GM12801 (cell line): ENCODE data around the gene AKAP6.

Source experiments
- TF ChIP-seq, protein P1 (sequence below): IDR thresholded peaks from one replicate; pipeline ENCODE4 v1.5.1; 2011; ENCODE audit warnings: control low read depth; ENCODE audit not compliant: insufficient read length; ENCODE audit errors: extremely low read depth

Gene AKAP6

DNA sequence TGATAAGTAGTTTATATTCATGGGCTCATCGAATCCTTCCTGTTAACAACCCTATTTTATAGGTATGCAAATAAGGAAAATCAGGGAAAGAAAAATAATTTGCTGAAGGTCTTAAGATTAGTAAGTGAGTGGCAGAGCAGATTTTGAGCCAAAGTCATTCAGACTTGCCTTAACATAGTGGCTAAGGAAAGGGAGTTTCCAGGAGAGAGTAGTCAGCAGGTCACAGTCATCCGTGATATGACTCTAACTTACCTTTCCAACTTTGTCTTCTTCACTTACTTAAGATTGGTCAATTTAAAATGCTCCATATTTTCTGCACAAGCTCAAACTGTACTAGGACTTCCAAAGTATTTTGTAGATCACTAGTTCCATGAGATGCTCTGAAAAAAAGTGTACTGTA is 46.6 kb downstream of the AKAP6 start:
- TF ChIP-seq, protein P1, sequence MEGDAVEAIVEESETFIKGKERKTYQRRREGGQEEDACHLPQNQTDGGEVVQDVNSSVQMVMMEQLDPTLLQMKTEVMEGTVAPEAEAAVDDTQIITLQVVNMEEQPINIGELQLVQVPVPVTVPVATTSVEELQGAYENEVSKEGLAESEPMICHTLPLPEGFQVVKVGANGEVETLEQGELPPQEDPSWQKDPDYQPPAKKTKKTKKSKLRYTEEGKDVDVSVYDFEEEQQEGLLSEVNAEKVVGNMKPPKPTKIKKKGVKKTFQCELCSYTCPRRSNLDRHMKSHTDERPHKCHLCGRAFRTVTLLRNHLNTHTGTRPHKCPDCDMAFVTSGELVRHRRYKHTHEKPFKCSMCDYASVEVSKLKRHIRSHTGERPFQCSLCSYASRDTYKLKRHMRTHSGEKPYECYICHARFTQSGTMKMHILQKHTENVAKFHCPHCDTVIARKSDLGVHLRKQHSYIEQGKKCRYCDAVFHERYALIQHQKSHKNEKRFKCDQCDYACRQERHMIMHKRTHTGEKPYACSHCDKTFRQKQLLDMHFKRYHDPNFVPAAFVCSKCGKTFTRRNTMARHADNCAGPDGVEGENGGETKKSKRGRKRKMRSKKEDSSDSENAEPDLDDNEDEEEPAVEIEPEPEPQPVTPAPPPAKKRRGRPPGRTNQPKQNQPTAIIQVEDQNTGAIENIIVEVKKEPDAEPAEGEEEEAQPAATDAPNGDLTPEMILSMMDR, result no peak

DNA sequence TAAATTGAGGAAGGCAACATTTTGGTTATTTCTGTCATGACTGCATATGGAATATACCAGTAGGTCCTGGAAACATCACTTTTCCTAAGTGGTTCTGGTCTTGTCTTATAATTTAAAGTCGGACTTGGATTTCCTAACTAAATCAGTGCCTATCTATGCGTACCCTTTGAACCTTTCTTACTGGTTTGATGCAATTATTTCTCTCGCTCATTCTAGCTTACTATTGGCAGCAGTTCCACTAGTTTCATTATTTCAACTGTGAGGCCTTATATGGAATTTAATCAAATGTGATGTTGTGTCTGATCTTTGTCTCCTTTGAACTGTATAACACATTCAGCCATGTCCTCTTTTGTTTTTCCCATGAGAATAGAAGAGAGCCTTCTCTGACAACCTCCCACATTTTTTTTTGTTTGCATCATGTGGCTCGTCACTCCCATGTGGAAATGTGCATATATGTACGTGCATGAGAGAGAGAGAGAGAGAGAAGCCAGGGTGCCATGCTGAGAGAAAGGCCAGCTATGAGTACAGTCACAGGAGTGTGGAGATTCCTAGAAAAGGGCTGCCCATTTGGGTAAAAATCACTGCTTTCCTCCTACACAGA is 48.0 kb downstream of the AKAP6 start:
- TF ChIP-seq, protein P1, result no peak

DNA sequence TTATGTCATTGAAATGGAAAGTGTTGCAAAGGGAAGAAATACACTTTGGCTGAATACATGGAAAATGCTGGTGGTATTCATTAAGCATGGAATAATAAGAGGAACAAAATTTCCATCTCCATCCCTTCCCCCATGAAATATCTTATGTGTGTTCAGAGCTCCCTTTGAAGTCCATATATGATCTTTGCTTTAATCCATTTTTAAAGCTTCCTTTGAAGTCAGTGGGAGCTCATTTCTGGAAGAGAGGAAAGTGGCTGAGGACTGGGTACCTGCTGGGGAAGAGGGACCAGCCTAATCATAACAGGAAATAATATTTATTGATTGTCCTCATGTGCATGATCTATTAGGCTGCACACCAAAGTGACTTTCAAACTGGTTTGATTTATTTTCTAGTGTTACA is 49.2 kb downstream of the AKAP6 start:
- TF ChIP-seq, protein P1, result no peak

DNA sequence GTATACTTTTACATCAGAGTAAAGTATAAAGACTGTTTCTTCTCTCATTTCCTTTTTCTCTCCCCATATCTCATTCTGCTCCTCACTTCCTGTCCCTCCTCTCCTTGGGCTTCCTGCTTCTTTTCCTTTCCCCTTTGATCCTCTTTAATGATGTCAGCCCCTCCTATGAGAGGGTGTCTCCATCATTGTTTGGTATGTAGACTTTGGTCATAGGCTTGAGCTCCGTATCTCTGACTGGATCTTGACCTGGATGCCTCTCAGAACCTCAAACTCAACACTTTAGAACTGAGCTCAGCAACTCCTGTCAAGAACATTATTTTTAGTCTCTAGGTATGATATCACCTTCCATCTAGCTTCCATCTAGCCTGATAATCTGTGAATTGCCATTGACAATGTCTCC is 50.3 kb downstream of the AKAP6 start:
- TF ChIP-seq, protein P1, result no peak

DNA sequence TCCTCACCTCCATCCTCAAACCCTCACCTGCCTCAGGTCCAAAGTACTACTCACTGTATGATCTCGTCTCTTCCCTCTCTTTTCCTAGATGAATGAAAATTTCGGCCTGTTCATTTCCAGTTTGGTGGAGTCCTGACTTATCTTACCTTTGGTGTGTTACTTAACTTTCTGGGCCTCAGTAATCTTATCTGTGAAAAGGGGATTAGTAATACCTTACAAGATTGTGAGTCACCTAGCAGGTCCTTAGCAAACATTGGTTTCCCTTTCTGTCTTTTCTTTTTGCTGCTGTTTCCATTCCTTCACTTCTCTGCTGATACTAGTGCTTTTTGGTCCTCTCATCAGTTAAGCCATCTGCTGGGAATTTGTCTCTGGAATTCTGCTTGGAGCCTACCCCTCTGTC is 52.8 kb downstream of the AKAP6 start:
- TF ChIP-seq, protein P1, result no peak

DNA sequence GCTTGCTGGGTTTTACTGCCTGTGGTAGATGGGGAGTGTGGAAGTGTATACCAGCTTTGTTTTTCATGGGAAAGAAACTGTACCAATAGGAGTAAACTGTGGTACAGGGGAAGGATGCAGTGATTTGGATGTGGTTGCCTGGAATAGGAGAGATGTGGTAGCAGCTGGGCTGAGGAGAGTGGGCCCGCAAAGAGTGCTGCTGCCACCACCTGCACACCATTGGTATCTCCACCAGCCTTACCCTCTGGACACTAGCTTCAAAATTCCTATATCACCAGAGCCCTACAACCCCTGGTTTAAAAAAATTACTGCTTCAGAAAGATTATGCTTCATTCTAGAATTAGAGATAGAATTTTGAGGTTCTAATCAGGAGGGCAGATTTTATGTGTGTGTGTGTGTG is 53.6 kb downstream of the AKAP6 start:
- TF ChIP-seq, protein P1, result no peak

DNA sequence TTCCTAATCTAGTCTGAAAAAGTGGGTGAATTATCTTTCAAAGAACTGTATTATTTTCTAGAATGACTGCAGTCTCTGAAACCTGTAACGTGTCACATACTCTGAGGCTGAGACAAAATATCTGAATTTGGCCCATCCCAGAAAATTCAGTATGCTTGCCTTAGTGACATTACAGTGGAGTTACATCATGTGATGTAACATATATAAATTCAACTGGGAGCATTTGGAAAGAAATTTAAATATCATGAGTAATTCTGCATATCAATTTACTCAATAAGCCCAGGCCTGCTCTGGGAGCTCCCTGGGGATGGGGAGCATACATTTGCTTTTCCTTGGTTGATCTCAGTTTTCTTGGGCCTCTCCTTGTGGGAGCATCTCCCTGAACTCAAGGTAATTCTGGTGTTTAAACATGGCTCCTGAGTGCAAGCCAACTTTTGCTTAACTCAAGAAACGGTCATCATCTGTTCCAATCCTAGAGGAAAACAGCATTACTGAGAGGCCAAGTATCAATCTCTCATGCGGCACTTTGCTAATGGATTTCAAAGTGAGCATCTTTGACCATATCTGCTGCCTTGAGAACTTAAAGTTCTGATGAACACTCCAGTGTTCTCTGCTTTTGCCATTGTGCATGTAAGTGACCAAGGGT is 54.4 kb downstream of the AKAP6 start:
- TF ChIP-seq, protein P1, result no peak
